Panc1 (cell line): Measurements from ENCODE around the gene CDK1.

ENCODE experiments used
- CTCF ChIP-seq: fragments of 450-650 bp; IDR thresholded peaks from 2 replicates; pipeline ENCODE4 v1.5.1; 2017; ENCODE audit warnings: mild to moderate bottlenecking
- POLR2AphosphoS5 ChIP-seq: IDR thresholded peaks from 2 replicates; pipeline ENCODE4 v1.6.1; 2012; ENCODE audit warnings: mild to moderate bottlenecking, low read depth, low read length, moderate library complexity
- SIN3A ChIP-seq: IDR thresholded peaks from 2 replicates; pipeline ENCODE4 v1.6.1; 2012; ENCODE audit warnings: low read depth, mild to moderate bottlenecking, low read length, moderate library complexity, borderline replicate concordance; ENCODE audit not compliant: insufficient read depth

- no peak for TF ChIP-seq CTCF
- no peak for TF ChIP-seq POLR2AphosphoS5
- no peak for TF ChIP-seq SIN3A
Observed at GRCh38 chr10:60757420-60757895, 20.8 kb upstream of the CDK1 start.
